GM18502 (cell line): ENCODE data around the gene RNU1-3.
"Not testable (repeated sequence)": the region's sequence is repeated elsewhere in the genome, so short reads cannot be mapped to it uniquely, and the experiment has no call there.

ENCODE experiments used
- ATAC-seq: cut with Tn5 transposase; IDR thresholded peaks from one replicate; pipeline ENCODE4 v1.9.1; 2021; ENCODE audit warnings: mild to moderate bottlenecking; ENCODE audit not compliant: unreplicated experiment, poor library complexity

Gene RNU1-3

DNA sequence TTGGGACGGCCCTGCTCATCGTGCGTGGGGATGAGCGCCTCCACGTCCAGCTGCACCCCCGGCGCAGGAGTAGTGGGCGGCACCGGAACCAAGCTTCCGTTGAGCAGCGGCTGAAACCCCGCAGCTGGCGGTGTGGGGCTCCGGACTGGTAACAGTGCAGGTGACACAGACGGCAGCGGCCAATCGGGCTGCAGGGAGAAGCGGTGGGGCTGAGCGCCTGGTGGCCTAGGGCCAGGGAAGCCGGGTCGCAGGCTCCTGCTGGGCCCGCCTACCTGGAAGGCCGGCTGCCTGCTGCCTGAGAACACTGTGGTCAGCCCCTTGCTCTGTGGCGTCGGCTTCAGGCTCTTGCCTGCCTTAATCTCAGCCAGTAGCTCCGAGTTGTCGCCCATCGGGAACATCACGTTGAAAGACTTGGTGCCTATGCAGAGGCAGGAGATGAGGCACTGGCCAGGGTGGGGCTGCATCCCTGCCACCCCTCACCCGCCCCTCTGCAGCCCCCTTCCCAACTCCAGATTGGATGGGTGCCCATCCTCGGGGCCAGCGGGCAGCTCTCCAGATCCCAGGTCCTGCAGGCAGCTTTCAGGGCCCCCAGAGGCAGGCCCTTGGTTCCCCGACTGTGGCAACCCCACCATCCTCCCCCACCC lies 29.9 kb upstream of the RNU1-3 start:
- ATAC-seq, result not testable (repeated sequence)

GRCh38 chr1:16694308-16694702 lies 27.6 kb upstream of the RNU1-3 start:
- not testable (repeated sequence) for ATAC-seq

DNA sequence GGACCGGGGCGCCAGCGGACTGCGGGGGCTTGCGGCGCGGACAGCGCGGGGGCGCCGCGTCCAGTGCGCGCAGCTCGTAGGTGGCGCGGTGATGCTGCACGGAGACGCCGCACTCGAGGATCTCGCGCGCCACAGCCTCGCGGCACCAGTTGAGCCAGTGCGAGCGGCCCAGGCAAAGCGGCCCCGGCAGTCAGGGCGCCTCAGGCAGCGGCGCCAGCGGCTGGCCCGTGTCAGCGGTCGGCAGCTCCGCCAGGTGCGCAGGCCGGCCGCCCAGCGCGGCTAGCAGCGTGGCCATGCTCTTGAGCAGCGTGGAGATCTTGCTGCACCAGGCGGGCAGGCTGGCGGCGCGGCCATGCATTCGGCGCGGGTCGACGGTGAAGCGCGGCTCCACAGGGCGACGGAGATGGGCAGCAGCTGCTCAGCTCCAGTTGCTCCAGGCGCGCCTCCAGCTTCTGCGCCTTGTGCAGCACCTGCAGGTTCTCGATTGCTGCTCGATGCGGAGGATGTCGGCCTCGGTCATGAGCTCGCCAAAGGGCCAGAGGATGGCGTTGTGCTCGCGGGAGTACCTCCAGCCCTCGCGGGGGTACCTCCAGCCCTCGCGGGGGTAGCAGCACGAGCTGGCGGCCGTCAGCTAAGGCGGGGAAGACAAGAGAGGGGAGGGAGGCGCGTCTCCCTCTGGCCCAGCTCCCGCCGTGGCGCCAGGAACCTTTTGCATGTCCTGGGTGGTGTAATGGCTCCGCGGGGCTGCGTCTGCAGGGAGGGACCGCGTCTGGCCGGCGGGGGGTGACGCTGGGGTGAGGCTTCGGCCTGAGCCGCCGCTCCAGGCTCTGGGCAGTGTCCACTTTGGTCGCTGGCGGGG lies 26.9 kb upstream of the RNU1-3 start:
- ATAC-seq, result not testable (repeated sequence)

DNA sequence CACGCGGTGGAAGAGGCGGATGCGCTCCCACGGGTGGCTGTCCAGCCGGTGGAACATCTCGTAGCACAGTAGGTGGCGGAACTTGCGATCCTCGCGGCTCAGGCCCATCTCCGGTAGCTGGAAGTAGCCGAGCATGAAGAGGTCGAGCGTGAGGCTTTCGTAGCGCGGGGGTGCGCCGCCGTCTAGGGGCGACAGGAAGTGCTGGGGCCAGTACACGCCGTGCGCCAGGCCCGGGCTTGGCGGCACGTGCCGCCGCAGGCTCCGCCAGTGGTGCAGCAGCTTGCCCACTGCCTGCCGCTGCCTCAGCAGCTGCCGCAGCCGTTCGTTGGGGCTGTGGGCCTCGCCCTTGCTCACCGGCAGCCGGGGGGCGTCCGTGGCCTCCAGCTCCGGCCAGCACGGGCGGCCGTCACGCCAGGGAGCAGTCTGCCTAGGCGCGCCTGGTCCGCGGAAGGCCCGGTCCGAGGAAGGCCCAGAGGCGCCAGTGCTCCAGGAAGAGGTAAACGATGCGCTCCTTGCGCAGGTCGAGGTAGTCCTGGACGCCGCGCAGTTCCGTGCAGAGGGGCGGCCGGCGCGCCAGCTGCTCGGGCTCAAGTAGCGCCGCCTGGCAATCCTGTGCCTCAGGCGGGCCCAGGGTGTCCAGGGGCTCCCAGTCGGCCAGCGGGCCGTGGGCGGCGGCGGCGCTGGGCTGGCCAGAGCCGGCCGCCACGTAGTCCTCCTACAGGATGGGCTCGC lies 26.1 kb upstream of the RNU1-3 start:
- not testable (repeated sequence) for ATAC-seq

- not testable (repeated sequence) for ATAC-seq
Measured at GRCh38 chr1:16692283-16692682, 25.5 kb upstream of the RNU1-3 start.

DNA sequence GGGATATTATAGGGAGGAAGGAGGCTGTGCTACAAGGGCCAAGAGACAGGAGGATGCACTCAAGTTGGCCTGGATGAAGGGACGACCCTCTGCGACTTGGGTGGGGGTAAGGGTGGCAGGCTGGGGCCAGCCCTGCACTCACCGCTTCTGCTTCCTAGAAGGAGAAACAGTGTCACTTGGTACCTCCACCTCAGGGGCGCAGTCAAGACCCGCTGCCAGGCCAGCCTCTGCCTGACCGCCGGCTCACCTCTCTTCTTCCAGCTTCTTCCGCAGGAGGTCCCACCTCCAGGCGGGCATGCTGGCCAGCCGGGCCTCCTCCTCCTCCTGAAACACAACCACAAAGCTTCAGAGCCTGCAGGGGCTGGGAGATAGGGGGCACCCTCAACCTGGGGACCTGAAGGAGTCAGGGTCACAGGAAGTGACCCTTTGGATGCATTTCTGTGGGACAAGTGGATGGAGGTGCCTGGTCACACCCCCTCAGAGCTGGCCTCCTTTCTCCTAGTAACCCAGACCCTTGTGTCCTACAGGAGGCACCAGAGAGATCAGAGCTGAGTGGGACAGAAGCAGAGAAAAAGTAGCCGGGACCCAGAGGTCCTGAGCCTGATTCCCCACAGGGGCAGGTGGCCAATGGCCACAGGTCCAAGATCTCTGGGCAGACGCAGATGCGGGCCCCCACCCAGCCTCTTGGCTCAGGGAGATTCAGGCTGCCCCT lies 24.4 kb upstream of the RNU1-3 start:
- ATAC-seq, result not testable (repeated sequence)

DNA sequence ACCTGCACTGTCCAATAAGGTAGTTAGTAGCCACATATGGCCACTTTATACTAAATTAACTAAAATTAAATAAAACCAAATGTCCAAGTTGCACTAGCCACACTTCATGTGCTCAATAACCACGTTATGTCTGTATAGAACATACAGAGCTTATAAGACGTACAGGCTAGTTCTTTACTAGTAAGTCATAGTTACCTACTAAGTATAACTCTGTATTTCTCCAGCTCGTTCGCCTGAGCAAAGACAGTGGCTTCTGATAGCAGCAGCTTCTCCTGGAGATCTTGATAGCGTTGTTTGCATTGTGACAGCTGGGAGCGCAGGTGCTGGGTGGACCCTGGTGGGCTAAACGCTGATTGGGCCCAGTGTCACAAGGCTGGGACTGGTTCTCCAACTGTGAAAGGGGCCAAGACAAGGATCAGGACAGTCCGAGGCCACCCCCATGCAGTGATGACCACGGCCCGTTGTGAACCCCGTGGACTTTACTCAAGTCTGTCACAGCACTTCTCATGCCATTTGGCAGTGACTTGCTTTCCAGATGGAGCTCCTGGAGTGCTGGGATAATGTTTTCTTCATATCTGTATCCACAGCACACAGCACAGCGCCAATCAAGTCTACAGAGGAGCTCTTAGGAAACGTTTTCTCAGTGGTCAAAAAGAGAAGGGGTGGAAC lies 20.5 kb upstream of the RNU1-3 start:
- ATAC-seq, result not testable (repeated sequence)

GRCh38 chr1:16685445-16686371 lies 19.0 kb upstream of the RNU1-3 start:
- ATAC-seq, result peak; percentile 47

DNA sequence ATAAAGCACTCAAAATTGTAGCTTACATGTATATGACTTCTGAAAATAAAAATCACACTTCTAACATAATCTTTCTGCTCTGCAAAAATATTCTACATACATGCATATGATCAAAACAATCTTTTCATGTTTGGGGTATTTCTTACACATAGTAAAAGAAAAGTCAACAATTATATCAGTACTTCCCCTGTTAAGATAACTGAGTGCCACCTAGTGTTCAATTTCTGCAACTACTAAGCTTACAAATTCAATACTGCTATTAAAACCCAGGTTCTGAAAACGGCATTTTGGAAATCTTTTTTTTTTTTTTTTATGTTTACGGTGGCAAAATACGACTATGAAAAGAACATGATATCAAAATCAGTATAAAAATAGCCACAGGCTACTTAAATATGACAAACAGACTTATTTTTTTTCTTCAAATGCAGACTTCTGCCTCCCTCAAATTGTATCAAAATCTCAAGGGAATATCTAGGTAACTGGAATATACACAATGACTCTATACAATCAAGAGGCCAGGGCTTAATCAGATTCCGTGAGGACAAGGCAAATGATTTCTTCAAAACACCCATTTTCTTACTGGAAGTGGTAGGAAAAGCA lies 18.1 kb upstream of the RNU1-3 start:
- peak; percentile 55 for ATAC-seq

DNA sequence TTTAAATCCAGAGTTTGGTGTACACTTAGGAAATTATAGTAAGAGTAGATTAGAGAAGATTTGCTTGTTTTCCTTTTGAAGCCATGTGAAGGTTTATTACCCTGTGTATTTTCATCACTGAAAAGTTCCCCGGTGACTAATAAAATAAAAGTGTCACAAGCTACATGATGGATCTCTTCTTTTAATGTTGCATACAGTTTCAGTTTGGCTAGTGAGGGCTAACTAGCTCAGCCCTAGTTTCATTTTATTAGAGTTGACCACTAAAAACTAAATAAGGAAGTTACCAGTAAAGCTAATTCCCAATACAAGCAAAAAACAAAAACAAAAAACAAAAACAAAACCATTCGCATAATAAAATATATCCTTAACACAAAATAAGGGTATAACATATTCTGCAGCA lies 17.4 kb upstream of the RNU1-3 start:
- peak; percentile 60 for ATAC-seq

DNA sequence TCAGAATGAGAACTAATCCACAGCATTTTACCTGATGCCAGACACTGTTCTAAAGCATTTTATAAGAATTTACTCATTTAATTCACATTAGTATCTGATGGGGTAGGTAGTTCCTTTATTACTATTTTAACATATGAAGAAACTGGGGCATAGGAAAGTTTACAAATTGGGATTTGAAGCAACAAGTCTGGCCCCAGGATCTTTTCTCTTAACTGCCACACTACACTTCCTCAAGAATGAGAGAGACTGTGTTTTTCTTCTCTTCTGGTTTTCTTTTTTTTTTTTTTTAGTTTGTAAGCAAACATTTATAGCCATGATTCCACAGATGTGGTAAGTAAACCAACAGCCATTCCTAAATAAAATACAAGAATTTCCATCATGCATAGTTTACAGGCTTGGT lies 16.1 kb upstream of the RNU1-3 start:
- ATAC-seq, result not testable (repeated sequence)

GRCh38 chr1:16680366-16680765 lies 13.6 kb upstream of the RNU1-3 start:
- ATAC-seq, result not testable (repeated sequence)

DNA sequence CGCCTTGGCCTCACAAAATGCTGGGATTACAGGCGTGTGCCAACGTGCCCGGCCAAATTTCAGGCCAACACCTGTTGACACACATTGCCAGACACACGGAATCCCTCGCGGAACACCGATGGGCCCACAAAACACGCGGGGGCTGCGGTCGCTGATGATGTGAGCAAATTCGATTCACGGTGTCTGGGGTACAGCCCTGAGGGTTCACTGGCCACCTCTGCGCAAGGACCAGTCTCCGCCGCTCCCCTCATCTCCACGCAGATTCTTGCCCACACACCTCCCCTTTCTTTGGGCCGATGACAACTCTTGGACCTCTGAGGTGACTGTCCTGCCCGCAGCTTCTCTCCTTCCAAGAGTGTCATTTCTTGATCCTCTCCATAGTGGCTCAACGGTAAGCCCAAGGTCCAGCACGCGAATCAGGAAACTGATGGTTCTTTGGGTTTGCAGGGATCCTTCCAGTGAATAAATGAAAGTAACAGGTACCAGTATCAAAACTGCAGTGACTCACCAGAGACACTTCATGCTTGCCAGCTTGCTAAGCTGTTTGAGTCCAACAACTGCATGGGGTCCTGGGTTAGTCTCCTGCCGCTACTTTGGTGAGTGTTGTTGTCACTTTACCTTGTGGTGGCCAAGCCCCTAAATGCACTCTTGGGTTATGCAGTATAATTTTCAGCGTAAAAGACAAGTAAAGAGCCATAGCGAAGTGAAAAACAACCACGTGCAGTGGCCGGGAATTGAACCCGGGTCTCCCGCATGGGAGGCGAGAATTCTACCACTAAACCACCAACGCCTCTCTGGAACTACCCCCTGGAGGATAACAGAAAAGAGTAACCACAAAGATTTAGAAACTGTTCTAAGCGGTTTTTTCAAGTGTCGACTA lies 11.0 kb upstream of the RNU1-3 start:
- ATAC-seq, result peak; percentile 50

- ATAC-seq, result peak; percentile 48
Measured at GRCh38 chr1:16676661-16677523, 10.1 kb upstream of the RNU1-3 start.

DNA sequence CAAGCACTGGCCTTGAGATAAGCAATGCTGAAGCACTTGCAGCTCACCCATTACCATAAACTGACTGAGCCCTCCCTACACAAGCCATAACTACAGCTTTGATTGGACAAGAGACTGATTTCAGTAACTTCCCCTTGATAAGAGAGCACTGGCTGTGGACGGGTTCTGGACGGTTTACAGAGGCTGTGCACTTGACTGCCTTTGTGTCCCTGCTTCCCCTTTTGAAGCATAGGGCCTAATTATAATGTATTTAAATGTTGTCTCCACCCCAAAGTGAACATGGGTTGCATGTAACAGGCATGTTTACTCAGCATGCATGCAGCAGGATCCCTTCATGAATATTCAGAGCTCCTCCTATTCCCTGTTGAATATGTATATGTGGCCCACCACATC lies 8.4 kb upstream of the RNU1-3 start:
- ATAC-seq, result not testable (repeated sequence)

DNA sequence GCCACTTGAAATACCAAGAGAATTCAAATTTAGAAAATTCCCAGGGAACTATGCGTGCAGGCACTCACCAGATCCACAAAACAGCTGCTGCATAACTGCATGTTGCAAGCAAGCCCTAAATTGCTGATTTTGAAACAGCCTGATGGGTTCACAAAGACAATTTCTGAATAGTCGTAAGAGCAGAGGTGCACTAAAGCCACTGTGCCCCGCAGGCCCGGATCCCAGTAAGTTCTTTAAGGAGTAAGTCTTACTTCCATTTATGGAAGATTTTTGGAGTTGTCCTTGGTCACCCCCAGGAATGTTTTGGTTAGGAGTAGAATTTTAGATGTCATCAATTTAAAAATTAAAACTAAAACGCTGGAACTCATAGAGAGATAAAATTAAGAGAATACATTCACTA lies 7.2 kb upstream of the RNU1-3 start:
- ATAC-seq, result not testable (repeated sequence)
